WTC11 (cell line): ENCODE results near the gene RBFOX1. TPM values are rescaled to one million over a fixed set of nuclear protein-coding genes. Genes with fewer than 3 reads are reported as not detected.

Experiments
- ATAC-seq: fragments of 200-7000 bp; cut with Tn5 transposase; 2 replicates; pipeline ENCODE4 v1.10.0; 2021; ENCODE audit warnings: mild to moderate bottlenecking, moderate library complexity
- CTCF ChIA-PET: fragments of 300-600 bp; sonication (Branson Sonifier 250); formaldehyde crosslinking; loops from one replicate; lab custom pipeline; 2021; ENCODE audit warnings: antibody characterized with exemption; lab: Charles Lee
- POLR2A ChIA-PET: fragments of 350-600 bp; sonication (Branson Sonifier 250); formaldehyde crosslinking; loops from one replicate; lab custom pipeline; 2021; ENCODE audit warnings: antibody characterized with exemption; lab: Charles Lee
- DNase-seq: peaks from one replicate; pipeline ENCODE4 v3.0.0; 2021; ENCODE audit warnings: low spot score
- H3K27ac Mint-ChIP-seq: 2 replicates; pipeline ENCODE4 v1.8.0; 2021; ENCODE audit warnings: mixed read lengths
- H3K27me3 Mint-ChIP-seq: 2 replicates; pipeline ENCODE4 v1.8.0; 2021; ENCODE audit warnings: low read depth, mild to moderate bottlenecking, moderate library complexity, mixed read lengths
- H3K36me3 Mint-ChIP-seq: 2 replicates; pipeline ENCODE4 v1.8.0; 2021; ENCODE audit warnings: mixed read lengths
- H3K4me1 Mint-ChIP-seq: 2 replicates; pipeline ENCODE4 v1.8.0; 2022; ENCODE audit warnings: mixed read lengths
- H3K4me3 Mint-ChIP-seq: 2 replicates; pipeline ENCODE4 v1.8.0; 2021; ENCODE audit warnings: mild to moderate bottlenecking, moderate library complexity, mixed read lengths
- H3K9me3 Mint-ChIP-seq: 2 replicates; pipeline ENCODE4 v1.8.0; 2021; ENCODE audit warnings: mixed read lengths
- AR ChIP-seq: fragments of 250-450 bp; sonication (Bioruptor Pico); IDR thresholded peaks from 2 replicates; pipeline ENCODE4 v1.9.0; 2021; ENCODE audit warnings: mild to moderate bottlenecking
- CREB1 ChIP-seq: sonication (generic); formaldehyde crosslinking; IDR thresholded peaks from 2 replicates; pipeline ENCODE4 v1.8.0; 2023; ENCODE audit warnings: mild to moderate bottlenecking, missing genetic modification reagents
- ELF4 ChIP-seq: sonication (generic); formaldehyde crosslinking; IDR thresholded peaks from 2 replicates; pipeline ENCODE4 v1.8.1; 2022; ENCODE audit warnings: low read depth, mild to moderate bottlenecking, moderate library complexity, missing genetic modification reagents
- ERG ChIP-seq: fragments of 250-450 bp; sonication (Bioruptor Pico); IDR thresholded peaks from 2 replicates; pipeline ENCODE4 v1.8.0; 2021; ENCODE audit warnings: mild to moderate bottlenecking
- FOXP1 ChIP-seq: sonication (generic); formaldehyde crosslinking; IDR thresholded peaks from 2 replicates; pipeline ENCODE4 v1.8.0; 2022; ENCODE audit warnings: missing genetic modification reagents, mild to moderate bottlenecking, moderate library complexity, borderline replicate concordance
- HMGXB4 ChIP-seq: sonication (generic); formaldehyde crosslinking; IDR thresholded peaks from 2 replicates; pipeline ENCODE4 v1.8.1; 2023; ENCODE audit warnings: mild to moderate bottlenecking, moderate library complexity, missing genetic modification reagents
- JAZF1 ChIP-seq: fragments of 250-450 bp; sonication (Bioruptor Pico); IDR thresholded peaks from 2 replicates; pipeline ENCODE4 v1.9.0; 2021; ENCODE audit warnings: moderate library complexity, mild to moderate bottlenecking, inconsistent platforms
- KAT7 ChIP-seq: sonication (generic); formaldehyde crosslinking; IDR thresholded peaks from 2 replicates; pipeline ENCODE4 v1.8.1; 2023; ENCODE audit warnings: missing genetic modification reagents, mild to moderate bottlenecking, borderline replicate concordance
- OVOL2 ChIP-seq: fragments of 250-450 bp; sonication (Bioruptor Pico); IDR thresholded peaks from 2 replicates; pipeline ENCODE4 v1.9.0; 2021; ENCODE audit warnings: mild to moderate bottlenecking, borderline replicate concordance
- PREB ChIP-seq: sonication (generic); formaldehyde crosslinking; IDR thresholded peaks from 2 replicates; pipeline ENCODE4 v1.8.1; 2022; ENCODE audit warnings: mild to moderate bottlenecking, missing genetic modification reagents, moderate library complexity, borderline replicate concordance
- RORB ChIP-seq: fragments of 250-450 bp; sonication (Bioruptor Pico); IDR thresholded peaks from 2 replicates; pipeline ENCODE4 v1.9.0; 2021; ENCODE audit warnings: mild to moderate bottlenecking
- SMAD3 ChIP-seq: sonication (generic); formaldehyde crosslinking; IDR thresholded peaks from 2 replicates; pipeline ENCODE4 v1.8.0; 2022; ENCODE audit warnings: missing genetic modification reagents, mild to moderate bottlenecking, borderline replicate concordance
- SMAD4 ChIP-seq: sonication (generic); formaldehyde crosslinking; IDR thresholded peaks from 2 replicates; pipeline ENCODE4 v1.8.0; 2022; ENCODE audit warnings: mild to moderate bottlenecking, missing genetic modification reagents
- STAT6 ChIP-seq: sonication (generic); formaldehyde crosslinking; conservative IDR thresholded peaks from 2 replicates; pipeline ENCODE4 v1.8.1; 2023; ENCODE audit warnings: mild to moderate bottlenecking, low read depth, missing genetic modification reagents, moderate library complexity
- ZNF416 ChIP-seq: fragments of 250-450 bp; sonication (Bioruptor Pico); IDR thresholded peaks from 2 replicates; pipeline ENCODE4 v1.9.0; 2021; ENCODE audit warnings: mild to moderate bottlenecking, inconsistent platforms
- ZNF671 ChIP-seq: fragments of 250-450 bp; sonication (Bioruptor Pico); IDR thresholded peaks from 2 replicates; pipeline ENCODE4 v1.8.0; 2021; ENCODE audit warnings: mild to moderate bottlenecking
- total RNA-seq: library from RNA; stranded (reverse); gene quantifications from 3 replicates; pipeline ENCODE4 v1.2.3, GENCODE V29; 2021
- TF ChIP-seq, protein P1 (sequence below): fragments of 250-450 bp; sonication (Bioruptor Pico); conservative IDR thresholded peaks from 2 replicates; pipeline ENCODE4 v1.9.0; 2021; ENCODE audit warnings: mild to moderate bottlenecking

Gene RBFOX1
- total RNA-seq, 1 experiment from 2014 or later: 1.1 TPM

GRCh38 chr16:7566360-7566759 is 233.7 kb downstream of the RBFOX1 start:
- ChIA-PET POLR2A (no interaction called here), CTCF (no interaction called here)
- Mint-ChIP-seq H3K36me3 (peaks cover 21% of the 10 kb centered on the region), H3K4me3 (no peak overlapping the region), H3K4me1 (peaks cover 5% of the 10 kb centered on the region), H3K9me3 (peaks cover 44% of the 10 kb centered on the region), H3K27ac (no peak overlapping the region), H3K27me3 (peaks cover 3% of the 10 kb centered on the region; the same call in 1 of the 2 replicates)
- TF ChIP-seq CREB1 (CRISPR knock-in tag) (no peak), STAT6 (CRISPR knock-in tag) (no peak), HMGXB4 (CRISPR knock-in tag) (no peak), SMAD3 (CRISPR knock-in tag) (no peak), AR (CRISPR knock-in tag) (no peak), ZNF671 (CRISPR knock-in tag) (no peak), RORB (CRISPR knock-in tag) (no peak), FOXP1 (CRISPR knock-in tag) (no peak)
- no peak for ATAC-seq
- no peak for DNase-seq

- H3K27ac Mint-ChIP-seq: no peak overlapping the region
- POLR2A ChIA-PET: no interaction called here
- no peak for TF ChIP-seq PREB (CRISPR knock-in tag)
- TF ChIP-seq JAZF1 (CRISPR knock-in tag): no peak
- no peak for TF ChIP-seq OVOL2
- no peak for TF ChIP-seq ELF4 (CRISPR knock-in tag)
- TF ChIP-seq, all 79 proteins: peak for 0
- ATAC-seq (no peak), DNase-seq (no peak)
- H3K4me3 Mint-ChIP-seq: no peak overlapping the region
- peaks cover 45% of the 10 kb centered on the region for H3K9me3 Mint-ChIP-seq
- H3K36me3 Mint-ChIP-seq: peaks cover 15% of the 10 kb centered on the region
- H3K27me3 Mint-ChIP-seq: no peaks in the 10 kb centered on the region; the same call in 1 of the 2 replicates
- no peaks in the 10 kb centered on the region for H3K4me1 Mint-ChIP-seq
- CTCF ChIA-PET: no interaction called here
These were observed 238.7 kb downstream of the RBFOX1 start for GRCh38 chr16:7571366-7571765.

DNA sequence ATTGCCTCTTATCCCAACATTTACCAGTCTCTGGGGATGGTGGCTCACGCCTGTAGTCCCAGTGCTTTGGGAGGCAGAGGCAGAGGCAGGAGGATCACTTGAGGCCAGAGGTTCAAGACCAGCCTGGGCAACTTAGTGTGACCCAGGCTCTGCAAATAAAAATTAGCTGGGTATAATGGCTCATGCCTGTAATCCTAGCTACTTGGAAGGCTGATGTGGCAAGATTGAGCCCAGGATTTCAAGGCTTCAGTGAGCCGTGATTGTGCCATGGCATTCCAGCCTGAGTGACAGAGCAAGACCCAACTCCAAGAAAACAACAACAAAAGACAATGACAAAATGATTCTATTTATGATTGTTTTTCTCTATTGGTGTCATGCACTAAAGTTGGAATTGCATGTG is 244.9 kb downstream of the RBFOX1 start:
- DNase-seq: no peak
- Mint-ChIP-seq H3K27me3 (no peaks in the 10 kb centered on the region; the same call in 1 of the 2 replicates), H3K27ac (no peak overlapping the region), H3K4me1 (peaks cover 9% of the 10 kb centered on the region; the same call in 1 of the 2 replicates), H3K36me3 (peaks cover 19% of the 10 kb centered on the region; the same call in 1 of the 2 replicates), H3K4me3 (no peak overlapping the region), H3K9me3 (peaks cover 51% of the 10 kb centered on the region)
- CTCF ChIA-PET: no interaction called here
- ATAC-seq: no peak
- POLR2A ChIA-PET: no interaction called here
- TF ChIP-seq KAT7 (no peak), STAT6 (CRISPR knock-in tag) (no peak), SMAD4 (no peak), ERG (CRISPR knock-in tag) (no peak), ZNF416 (CRISPR knock-in tag) (no peak)
- TF ChIP-seq, protein P1, sequence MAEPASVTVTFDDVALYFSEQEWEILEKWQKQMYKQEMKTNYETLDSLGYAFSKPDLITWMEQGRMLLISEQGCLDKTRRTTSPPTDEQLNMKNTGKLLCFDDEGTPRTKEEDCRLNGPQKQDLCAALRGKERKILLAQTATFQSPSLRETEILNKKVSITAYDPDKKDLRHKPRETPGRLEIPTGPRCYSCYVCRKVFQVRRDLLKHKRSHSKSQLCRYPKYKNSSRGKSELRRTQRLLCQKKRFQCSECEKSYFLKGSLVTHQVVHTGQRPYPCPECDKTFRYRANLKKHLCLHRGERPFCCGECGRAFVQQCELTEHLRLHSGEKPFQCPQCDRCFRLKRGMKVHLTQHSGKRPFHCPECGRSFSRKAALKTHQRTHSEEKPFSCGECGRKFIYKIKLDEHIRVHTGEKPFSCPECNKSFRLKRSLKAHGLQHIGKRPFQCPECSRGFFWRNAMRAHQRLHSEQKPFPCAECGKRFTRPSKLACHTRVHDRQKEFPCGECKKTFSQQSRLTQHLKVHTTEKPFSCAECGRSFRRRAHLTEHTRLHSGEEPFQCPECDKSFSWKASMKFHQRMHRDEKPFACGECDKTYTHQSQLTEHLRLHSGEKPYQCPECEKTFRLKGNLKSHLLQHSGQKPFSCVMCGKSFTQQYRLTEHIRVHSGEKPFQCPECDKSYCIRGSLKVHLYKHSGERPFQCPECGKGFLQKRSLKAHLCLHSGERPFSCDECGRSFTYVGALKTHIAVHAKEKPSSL (CRISPR knock-in tag): no peak
